SH-SY5Y (cell line): ENCODE data around the gene EEPD1.

Experiments
- GATA2 ChIP-seq: IDR thresholded peaks from 2 replicates; pipeline ENCODE4 v1.6.1; 2011; ENCODE audit warnings: mild to moderate bottlenecking, low read depth, low read length
- GATA3 ChIP-seq: IDR thresholded peaks from 2 replicates; pipeline ENCODE4 v1.6.1; 2011; ENCODE audit warnings: low read depth, mild to moderate bottlenecking, low read length, moderate library complexity

EEPD1 gene

DNA sequence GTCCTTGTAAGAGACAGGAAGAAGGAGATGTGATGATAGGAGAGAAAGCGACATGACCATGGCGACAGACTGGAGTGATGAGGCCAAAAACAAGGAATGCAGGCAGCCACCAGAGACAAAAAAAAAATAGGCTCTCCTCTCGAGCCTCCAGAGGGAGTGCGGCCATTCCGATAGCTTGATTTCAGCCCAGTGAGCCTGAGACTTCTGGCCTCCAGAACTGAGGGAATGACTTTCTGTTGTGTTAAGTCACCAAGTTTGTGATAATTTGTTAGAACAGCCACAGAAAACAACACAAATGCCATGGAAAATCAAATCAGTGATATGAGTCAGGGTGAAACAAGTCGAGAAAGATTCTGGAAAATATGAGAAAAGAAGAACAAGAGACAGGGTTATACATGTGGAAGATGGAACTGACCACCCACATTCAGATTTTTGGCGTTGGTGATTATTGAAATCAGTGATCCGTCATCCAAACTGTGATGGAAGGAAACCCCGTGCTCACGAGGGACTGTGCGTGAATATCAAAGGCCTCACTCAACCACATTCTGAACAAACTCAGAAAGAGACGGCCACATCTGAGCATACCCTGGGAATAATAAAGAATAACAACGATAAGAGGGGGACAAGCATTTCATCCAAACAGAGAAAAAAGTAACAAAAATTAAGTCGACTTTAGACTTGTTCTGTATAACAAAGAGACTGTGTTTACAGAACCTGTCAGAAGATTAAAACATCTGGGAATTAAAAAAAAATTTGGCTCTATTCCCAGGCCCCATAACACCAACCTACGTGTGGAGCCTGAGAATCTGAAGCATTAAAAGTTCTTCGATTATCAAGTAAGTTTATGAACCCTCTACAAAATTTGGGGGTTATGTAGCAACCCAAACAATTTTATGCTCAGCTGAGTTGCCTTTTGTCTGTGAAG, 72.1 kb downstream of the EEPD1 start:
- TF ChIP-seq GATA2 (no peak), GATA3 (no peak)

DNA sequence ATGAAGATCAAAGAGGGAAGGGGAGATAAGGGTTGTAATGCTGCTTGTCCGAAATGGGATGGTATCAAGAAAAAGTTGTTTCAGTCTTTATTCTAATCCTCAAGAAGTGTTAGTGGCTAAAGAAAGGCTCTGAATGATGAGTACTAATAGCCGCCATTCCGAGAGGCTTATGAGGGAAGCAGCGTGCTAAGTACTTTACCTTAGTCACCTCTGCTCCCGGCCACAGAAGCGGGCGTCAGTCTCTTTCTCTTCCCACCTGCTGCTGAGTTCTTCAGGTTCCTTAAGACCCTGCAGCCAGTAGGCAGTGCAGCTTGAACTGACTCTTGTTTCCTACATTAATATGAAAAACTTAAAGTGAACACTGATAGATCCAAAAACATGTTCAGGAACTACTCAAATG, 73.1 kb downstream of the EEPD1 start:
- TF ChIP-seq GATA2 (no peak), GATA3 (no peak)

DNA sequence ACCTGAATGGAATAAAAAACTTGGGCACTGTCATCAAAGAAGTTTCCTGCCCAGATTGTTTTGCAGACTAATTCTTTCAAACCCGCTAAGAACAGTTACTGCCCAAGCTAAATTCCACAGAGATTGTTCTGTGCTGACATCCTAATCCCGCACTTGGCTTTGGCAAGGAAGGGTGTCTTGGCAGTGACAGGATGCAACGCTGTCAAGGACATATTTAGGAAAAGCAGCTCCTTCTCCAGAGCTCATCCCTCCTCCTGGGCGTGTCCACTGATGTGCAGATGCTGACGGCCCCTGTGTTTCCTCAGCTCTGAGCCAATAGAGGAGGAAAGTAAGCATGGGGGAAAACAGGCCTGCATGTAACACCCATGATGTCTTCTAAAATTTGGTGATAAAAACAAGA, 74.2 kb downstream of the EEPD1 start:
- no peak for TF ChIP-seq GATA3
- TF ChIP-seq GATA2: no peak

DNA sequence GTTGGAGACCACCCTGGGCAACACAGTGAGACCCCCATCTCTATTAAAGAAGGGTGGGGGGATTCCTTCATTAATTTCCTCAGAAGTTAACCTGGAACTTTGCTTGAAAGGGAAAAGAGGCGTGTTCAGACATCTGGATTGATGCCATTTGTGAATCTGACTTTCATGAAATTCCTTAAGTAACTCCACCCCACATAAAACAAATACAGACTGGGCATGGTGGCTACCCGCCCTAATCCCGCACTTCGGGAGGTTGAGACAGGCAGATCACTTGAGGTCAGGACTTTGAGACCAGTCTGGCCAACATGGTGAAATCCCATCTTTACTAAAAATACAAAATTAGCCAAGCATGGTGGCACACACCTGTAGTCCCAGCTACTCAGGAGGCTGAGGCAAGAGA, 75.0 kb downstream of the EEPD1 start:
- no peak for TF ChIP-seq GATA2
- TF ChIP-seq GATA3: no peak

DNA sequence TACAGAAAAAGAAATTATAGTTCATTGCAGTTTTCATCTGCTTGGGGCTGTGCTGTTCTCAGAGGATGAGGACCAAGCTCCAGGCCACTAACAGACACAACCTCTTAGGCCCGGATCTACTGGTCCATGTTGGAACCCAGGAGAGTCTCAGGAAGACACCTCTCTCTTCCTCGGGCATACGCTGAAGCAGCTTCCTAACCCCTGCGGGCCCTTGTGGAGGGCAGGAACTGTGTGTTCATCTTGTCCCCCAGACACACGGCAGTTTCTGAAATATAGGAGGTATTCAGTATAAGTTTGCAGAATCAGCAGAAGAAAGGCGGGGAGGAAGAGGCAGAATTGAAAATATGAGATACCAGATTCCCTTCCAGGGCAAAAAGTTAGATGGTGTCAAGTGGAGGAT, 78.4 kb downstream of the EEPD1 start:
- no peak for TF ChIP-seq GATA2
- no peak for TF ChIP-seq GATA3

DNA sequence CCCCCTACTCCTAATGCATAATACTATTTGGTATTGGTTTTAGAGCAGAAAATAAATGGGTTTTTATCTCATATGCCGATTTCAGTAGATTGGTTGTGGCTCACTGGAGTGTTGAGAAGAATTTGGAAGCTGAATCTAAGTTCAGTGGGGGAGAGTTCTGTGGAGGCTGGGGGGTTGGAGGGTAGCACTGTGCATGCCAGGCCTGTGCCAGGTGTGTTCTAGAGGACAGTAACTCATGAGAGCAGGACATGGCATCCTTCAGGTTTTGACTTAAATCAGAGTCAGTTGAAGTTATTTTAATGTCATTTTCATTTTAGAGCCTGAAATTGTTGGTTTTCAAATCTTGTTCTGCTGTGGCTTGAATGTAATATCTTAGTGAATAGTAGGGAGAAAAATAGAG, 79.5 kb downstream of the EEPD1 start:
- TF ChIP-seq GATA2 (no peak), GATA3 (no peak)

DNA sequence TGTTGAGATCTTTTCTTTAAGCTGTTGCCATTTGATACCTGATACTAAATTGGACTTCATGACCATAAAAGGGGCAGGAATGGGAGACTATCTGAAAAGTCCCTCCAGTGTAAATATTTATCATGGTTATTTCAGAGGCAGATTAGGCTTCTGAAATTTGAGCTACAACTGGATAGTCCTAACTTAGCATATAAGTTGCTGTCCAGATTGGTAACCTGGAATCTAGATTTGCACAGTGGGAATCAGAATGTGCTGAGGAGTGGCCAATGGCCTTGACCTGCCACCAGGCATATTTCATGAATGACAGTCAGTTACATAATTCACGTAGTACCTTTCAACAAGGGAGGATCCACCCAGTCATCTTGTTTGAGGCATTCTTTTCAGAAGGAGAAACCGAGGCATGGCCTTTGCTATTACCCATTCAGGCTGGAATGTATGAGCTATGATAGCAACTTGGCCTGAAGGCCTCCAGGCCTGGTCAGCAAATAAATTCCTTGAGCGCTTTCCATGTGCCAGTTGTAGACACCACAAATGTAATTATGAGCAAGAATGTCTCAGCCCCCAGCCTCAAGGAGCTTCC, 80.0 kb downstream of the EEPD1 start:
- no peak for TF ChIP-seq GATA3
- no peak for TF ChIP-seq GATA2

DNA sequence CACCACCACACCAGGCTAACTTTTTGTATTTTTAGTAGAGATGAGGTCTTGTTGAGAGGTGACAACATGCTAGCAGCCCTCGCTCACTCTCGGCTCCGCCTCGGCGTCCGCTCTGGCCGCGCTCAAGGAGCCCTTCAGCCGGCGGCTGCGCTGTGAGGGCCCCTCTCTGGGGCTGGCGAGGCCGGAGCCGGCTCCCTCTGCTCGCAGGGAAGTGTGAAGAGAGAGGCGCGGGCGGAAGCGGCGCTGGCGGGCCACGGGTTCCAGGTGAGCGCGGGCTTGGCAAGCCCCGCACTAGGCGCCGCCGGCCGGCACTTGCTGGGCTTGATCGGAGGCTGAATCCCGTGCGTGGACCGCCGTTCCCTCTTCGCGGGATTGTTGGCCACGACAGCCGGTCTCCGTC, 83.0 kb downstream of the EEPD1 start:
- no peak for TF ChIP-seq GATA2

DNA sequence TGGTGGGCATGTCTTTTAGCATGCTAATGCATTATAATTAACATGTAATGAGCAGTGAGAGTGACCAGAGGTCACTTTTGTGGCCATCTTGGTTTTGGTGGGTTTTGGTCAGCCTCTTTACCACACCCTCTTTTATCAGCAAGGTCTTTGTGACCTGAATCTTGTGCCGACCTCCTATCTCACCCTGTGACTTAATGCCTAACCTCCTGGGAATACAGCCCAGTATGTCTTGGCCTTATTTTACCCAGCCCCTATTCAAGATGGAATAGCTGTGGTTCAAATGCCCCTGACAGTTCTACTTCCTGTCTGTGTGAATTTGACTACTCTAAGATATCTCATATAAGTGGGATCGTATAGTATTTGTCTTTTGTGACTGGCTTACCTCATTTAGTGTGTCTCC, 85.1 kb downstream of the EEPD1 start:
- TF ChIP-seq GATA2 (no peak), GATA3 (no peak)

DNA sequence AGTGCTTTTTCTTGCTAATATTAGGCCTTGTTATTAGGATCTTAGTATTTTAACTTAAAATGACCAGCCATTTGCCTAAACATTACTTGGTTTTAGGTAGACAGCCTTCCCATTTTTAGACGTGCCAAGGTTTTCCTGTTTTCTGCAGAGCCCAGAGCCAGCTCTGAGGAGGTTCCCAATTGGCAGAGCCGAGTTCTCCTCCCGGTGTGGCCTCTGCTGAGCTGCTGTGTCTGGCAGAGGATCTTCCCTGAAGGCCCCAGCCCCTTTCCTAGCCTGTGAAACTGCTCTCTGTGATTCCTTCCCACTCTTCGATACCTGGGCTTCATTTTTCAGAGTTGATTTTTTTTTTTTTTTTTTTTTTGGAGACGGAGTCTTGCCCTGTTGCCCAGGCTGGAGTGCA, 91.4 kb downstream of the EEPD1 start:
- TF ChIP-seq GATA2 (no peak), GATA3 (no peak)

DNA sequence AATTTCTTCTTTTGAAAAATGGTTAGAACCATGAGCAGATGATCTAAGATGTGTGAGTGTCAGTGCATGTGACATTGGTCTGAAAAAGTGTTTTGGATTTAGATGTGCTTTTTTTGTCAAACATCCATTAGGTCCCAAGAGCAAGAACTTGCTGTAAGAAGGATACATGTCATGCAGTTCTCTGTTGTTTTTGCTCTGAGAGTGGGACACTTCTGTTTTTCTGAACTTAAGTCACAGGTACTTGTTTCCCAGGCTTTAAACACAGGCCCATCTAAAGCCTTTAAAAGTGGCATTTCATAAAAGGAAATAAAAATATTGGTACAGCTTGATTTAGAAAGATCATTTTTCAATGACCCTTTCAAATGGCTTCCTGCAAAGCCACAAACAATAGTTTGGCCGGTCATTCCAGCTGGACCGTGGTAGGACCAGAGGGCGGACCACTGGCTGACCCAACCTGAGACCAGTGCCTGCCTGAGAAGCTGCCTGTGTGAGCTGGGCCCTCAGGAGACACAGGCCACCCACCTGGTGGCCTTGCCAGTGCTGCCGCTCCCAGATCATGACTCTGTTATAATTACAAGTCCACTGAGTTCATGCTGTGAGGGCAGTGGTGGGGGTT, 92.7 kb downstream of the EEPD1 start:
- TF ChIP-seq GATA2 (no peak), GATA3 (no peak)

DNA sequence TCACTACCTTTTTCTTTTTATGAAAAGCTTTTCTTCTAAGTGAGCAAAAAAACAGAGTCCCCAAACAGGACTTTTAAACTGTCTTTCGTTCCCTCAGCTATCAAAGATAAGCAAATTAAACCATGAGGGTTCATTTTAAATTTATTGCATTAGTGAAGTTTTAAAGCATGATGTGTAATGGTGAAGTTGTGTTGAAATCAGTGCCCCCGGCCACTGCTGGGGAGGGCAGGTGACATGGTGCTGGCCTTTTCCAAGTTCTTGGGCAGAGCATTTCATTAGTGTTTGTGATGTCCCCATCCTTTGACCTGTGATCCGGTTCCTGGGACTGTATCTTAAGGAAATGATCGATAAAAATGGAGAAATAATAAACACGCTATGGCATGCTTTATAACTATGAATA, 96.0 kb downstream of the EEPD1 start:
- TF ChIP-seq GATA3 (no peak), GATA2 (no peak)

DNA sequence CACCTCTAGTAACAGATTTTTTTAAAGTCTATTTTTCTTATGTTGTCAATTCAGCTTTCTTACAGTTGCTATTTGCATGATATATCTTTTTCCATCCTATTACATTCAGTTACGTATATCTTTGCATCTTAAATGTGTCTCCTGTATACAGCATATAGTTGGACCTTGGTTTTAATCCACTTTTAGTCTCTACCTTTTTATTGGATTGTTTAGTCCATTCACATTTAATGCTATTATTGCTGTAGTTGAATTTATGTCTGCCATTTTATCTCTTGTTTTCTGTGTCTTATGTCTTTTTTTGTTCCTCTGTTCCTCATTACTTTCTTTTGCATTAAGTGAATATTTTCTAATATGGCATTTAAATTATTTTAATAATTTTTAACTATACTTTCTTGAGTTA, 100.6 kb downstream of the EEPD1 start:
- TF ChIP-seq GATA2 (no peak), GATA3 (no peak)

DNA sequence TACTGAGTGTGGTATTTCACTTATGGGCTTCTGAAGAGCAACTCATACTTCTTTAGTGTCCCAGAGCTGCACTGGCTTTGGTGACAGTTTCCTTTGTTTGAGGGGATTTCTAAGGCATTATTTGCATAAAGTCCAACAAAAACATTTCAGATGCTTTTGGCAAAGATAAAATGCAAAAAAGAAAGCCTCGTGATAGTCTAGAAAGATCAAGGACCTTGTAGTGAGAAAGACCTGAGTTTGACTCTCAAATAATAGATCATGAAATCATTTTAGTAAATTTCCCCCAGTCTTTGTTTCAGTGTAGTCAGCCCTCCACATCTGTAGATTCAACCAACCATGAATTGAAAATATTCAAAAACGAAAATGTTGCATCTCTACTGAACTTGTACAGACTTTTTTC, 107.4 kb downstream of the EEPD1 start:
- TF ChIP-seq GATA3 (no peak), GATA2 (no peak)

DNA sequence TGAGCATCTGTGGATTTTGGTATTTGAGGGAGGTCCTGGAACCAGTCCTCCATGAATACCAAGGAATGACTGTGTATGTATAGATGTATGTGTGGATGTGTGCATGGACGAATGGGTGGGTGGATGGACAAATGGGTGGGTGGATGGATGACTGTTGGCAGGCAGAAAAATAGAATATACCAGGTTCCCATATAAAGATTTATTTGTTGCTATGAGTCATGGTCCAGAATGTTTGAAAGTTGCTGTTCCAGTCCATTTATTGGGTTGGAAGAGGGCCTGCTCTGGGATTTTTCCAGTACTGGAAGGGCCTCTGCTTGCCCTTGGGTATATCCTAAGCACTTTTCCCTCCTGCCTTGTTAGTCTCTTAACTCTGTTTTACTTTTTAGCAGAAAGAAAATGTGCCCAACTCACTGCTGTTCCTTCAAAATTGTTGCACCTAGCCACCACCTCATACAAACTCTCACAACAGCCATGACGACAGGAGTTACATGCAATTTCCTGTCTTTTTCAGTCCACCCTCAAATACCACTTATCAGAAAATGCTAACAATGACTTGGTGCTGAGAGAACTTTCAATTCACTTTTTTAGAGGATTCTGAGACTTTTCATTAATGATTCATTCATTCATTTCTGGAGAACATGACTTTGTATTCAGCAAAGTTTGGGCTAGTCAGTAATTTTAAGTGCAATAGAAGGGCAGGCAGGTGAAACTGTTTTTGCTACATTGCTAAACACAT, 108.1 kb downstream of the EEPD1 start:
- TF ChIP-seq GATA2 (no peak), GATA3 (no peak)
